Effector CD8-positive, alpha-beta T cell (primary cell): Measurements from ENCODE around the gene PTPRN2.
"Not testable (repeated sequence)": the region's sequence is repeated elsewhere in the genome, so short reads cannot be mapped to it uniquely, and the experiment has no call there.

Experiments
- DNase-seq: peaks from one replicate; lab custom pipeline; 2025; lab: John Stamatoyannopoulos, UW

Gene PTPRN2

DNA sequence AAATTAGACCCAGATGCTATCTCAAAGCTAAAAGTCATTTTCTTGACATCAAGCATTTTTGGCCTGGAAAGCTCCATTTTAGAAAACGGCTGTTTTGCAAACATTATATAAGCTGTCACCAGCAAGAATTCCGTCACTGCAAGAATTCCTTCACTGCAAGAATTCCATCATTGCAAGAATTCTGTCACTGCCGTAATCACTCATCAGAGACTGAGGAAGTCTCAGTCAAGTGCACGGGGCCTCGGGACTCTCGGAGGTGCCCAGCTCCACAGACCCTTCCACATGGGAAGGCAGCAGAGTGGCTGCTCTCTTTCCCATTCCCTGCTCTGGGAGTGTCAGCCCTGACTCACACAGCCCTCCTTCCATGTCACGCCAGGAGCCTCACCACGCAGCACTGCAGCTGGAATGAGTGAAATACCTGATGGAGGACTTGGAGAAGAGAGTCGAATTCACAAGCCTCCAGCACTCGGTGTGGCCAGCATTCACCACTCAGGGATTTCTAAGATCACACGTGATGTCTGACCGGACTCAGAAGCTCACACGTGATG is 168.3 kb downstream of the PTPRN2 start:
- DNase-seq = no peak

DNA sequence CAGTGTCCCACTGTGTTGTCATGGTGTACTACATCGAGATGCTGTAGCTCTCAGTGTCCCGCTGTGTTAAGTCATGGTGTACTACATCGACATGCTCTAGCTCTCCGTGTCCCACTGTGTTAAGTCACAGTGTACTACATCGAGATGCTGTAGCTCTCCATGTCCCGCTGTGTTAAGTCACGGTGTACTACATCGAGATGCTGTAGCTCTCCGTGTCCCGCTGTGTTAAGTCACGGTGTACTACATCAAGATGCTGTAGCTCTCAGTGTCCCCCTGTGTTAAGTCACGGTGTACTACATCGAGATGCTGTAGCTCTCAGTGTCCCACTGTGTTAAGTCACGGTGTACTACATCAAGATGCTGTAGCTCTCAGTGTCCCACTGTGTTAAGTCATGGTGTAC is 169.2 kb downstream of the PTPRN2 start:
- DNase-seq = not testable (repeated sequence)

DNA sequence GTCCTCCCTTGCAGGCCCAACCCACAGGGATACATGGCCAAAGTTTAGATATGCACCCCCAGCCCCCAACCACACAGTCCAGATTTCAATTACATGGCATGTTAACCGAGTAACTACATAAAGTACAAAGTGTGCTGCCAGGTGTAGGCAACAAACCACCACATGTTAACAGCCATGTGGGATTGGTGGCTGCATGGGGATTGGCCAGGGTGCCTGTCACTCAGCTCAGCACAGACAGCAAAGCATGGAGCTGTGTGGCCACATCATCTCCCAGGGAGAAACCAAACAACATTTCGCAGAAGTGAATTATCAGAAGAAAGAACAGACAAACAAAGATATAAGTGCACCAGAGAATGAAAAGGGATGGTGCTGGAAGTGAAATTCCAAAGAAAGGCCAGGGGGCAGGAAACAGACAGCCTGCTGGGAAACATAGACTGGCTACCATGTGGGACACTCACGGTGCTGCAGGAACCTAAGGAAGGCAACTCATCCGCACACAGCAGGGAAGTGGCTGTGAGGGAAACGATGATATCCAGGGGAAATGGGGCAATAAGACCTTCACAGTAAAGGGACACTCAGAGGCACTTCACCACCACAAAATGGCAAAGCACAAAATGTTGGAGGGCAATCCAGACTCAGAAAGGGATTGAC is 171.2 kb downstream of the PTPRN2 start:
- DNase-seq = no peak

DNA sequence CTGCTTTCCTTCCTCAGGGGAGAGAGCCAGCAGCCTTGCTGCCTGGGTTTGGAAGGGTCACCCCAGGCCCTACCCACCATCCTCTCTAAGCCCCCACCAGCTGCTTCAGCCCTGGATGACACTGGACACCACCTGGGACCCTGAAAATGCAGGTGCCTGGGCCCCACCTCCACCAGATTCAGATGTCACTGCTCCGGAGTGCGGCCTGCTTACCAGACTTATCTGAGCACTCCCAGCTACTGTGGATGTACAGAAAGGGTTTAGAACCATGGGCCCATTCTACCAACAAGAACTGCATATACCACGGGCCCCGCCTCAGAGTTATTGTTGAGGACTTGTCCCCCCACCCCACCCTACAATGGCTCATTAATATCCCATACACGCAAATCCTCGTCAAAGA is 172.3 kb downstream of the PTPRN2 start:
- DNase-seq = no peak

DNA sequence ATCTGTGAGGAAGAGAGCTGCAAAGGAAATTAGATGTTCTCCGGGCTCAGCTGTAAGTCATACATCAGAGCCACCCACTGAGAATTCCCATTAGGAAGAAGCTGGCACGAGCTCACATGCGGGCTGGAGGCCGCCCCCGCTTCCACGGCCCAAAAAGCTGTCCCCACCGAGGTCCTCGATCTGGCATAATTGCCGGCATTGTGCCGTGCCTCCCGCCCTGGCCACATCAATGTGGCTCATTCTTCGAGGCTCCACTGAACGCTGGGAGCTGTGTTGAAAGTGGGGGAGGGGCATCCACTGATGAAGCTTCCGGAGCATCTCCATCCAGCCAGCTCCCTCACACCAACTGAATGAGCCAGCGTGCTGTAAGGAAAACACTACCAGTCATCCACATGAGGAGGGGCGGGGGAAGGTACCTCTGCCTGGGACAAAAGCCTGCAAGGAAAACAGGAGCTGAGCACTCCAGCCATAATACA is 173.1 kb downstream of the PTPRN2 start:
- DNase-seq = no peak

DNA sequence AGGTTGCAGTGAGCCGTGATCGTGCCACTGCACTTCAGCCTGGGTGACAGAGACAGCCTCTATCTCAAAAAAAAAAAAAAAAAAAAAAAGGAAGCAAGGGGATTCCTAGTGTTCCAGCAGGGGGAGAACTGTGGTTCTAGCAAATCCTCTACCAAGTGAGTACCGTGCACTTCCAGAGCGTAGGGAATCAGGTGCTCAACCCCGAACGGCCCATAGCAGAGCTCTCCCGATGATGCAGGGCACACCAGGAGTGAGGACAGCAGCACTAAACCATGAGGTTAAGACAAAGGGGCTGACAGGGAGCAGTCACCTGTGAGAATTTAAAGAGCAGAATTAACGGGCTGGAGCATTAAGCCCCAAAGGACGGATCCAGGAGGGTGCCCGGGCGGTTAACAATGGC is 173.6 kb downstream of the PTPRN2 start:
- no peak for DNase-seq

DNA sequence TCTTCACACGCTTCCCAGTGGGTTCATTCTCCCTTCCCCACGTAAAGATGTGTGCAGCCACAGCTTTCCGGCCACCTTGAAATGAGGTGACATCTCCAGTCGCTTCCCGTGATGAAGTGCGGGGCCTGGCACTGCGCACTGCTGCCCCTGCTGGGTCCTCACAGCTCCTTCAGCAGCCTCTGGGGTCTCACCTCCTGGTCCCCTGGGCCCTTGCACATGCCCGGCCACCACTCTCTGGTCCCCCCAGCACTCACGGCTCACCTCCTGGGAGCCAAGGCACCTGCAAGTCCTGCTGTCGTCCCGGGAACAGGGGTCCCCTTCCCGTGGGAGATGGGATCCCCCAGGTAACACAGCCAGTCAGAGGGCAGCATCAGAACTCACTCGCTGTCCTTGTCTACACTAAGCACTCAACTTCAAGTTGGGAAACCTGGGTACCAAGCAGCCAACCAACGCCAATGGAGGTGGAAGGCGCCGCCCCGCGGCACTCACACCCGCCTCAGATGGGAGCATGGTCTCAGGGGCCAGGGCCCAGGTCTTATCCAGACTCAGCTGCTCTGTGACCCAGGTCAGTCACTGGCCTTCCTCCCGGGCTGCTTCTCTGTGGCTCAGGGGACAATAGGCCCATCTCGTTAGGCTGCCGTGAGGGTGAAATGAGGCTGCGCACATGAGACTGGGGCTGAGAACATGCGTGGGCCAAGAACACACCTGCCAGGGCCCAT is 176.2 kb downstream of the PTPRN2 start:
- no peak for DNase-seq

DNA sequence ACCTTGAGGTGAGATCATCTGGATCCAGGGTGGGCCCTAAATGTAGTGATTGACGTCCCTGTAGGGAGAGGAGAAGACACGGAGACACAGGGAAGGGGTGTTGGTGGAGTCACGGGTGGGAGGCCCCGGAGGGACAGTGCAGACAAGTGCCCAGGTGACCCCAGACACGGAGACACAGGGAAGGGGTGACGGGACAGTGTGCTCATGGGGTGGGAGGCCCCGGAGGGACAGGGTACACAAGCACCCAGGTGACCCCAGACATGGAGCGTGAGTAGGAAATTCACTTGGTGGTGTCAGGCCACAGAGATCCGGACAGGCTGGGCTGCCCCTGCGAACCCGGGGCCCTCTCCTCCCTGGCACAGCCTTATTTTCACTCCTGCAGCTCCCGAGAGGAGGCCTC is 176.9 kb downstream of the PTPRN2 start:
- DNase-seq = no peak

DNA sequence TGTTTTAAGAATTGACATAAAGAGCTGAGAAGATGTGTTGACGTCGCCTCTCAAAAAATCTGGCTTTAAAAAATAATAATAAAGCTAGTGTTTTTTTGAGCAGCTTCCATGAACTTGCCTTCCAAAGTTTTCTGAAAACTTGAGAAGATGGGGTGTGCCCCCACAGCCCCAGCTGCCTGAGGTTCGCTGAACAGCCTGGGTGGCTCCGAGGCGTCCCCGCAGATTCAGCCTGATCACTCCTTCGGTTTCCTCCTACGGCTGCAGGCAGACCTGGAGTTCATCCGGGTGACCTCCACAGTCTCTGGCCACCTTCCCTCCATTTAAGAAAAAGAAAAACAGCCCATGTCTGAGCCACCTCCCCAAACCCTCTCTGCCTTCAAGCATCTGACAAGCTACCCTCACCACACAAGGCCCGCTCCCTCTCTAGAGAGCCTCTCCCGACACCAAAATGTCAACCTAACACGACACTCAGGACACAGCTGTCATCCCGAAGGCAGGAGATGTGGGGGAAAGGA is 177.8 kb downstream of the PTPRN2 start:
- no peak for DNase-seq

DNA sequence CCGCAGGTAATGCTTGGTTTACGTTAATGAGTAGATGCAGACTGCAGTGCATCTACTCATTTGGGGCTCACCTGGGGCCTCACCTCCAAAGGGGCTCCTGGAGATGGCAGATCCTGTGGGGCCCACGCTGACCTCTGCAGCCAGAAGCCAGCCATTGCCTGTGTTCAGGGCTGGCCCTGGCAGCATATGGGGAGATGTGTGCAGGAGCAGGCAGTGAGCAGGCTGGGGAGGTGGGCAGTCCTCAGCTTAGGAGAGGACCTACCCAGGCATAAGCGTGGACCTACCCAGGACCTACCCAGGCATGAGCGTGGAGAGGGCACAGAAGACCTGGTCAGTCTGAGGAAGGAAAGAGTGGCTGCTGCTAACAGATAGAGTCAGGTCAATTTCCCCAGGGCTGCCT is 178.5 kb downstream of the PTPRN2 start:
- no peak for DNase-seq

DNA sequence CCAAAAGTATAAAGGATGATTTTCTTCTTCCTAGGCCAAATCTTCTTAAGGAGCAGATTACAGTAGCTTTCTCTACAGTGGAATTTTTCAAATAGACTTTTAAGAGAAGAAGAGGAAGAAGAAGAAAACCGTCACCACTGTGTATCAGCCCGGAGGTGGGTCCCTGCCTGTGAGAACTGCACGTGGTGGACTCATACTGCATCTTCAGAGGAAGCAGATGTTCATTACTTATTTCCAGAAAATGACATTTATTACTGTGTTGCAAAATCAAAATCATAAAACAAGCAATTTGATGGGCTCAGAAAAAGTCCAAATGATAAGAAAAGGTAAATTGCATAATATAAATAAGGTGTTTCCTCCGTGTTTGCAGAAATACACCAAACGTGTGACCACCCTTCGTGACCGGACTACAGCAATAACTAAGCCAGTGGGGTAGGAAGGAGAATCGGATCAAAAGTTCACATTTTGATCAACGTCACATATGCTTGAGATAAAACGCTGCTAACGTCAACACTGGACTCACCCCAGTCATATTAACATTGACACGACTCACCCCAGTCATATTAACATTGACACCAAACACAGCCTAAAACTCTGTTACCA is 179.2 kb downstream of the PTPRN2 start:
- no peak for DNase-seq

DNA sequence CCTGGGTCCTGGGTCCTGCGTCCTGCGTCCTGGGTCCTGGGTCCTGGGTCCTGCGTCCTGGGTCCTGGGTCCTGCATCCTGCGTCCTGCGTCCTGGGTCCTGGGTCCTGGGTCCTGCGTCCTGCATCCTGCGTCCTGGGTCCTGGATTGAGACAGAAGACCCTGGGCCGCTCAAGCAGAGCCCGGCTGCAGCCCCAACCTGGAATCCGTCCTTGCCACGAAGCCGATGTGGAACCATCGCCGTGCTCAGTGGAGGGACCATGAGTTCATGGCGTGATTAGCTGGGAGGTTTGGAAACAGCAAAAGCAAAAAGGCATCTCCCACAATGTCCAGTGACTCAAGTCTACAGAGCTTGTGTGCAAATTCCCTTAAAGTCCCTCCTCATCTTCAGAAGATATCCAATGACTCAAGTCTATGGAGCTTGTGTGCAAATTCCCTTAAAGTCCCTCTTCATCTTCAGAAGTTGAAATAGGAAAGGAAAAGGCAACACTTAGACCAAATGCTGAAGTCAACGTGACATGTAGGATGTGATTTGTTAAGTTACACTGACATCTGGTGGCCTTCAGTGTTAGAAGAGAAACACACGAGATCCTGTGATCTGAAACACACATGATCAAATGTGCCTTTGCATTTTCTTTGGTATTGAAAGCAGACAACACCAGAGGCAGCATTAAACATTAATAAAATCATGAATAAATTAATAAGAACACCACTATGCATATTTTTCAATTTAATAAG is 179.9 kb downstream of the PTPRN2 start:
- no peak for DNase-seq

DNA sequence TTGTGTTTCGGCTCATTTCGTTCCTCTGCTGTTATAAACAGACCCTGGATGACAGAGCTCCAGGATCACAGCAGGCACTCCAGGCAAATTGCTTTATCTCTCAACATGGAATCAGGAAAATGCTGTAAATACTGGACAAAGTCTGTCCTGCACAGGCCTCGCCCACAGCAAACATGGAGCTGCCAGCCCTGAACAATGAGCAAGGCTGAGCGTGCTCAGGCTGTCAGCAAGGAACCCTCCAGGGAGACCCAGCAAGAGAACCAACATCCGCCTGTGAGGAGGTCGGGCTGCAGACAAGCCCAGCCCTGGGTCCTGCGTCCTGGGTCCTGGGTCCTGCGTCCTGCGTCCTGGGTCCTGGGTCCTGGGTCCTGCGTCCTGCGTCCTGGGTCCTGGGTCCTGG is 180.8 kb downstream of the PTPRN2 start:
- no peak for DNase-seq

DNA sequence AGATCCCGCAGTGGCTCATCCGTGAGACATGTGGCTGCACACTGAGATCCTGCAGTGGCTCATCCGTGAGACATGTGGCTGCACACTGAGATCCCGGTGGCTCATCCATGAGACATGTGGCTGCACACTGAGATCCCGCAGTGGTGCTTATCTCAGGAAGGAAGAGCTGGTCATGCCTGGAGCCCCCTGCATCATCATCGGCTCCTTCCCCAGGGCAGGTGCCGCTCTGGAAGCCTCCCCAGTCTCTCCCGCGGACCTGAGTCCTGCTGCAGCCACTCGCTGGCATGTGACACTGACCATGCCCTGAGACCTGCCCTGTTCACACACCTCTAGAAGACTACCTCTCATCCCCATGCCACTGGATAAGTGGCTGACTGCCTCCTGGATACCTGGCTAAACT is 181.3 kb downstream of the PTPRN2 start:
- DNase-seq = no peak

DNA sequence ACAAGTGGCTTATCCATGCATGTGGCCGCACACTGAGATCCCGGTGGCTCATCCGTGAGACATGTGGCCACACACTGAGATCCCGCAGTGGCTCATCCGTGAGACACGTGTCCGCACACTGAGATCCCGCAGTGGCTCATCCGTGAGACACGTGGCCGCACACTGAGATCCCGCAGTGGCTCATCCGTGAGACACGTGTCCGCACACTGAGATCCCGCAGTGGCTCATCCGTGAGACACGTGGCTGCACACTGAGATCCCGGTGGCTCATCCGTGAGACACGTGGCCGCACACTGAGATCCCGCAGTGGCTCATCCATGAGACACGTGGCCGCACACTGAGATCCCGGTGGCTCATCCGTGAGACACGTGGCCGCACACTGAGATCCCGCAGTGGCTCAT is 181.9 kb downstream of the PTPRN2 start:
- not testable (repeated sequence) for DNase-seq

DNA sequence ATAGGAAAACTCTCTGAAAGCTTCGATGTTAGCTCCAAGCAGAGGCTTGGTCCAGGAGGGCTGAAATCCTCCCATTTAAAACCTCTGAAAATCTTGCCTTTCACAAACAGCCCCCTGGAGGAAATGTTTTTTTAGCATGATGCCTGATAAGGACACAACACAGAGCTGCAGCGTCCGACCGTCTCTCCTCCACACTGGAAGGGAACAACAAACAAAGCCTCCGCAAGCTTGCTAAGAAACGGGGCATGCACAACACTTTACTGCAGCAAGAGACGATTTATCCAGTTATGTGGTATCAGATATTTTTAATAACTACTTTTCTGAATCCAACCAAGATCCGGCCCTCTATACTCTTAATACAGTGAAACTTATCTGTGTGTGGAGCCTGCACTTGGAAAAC is 182.3 kb downstream of the PTPRN2 start:
- no peak for DNase-seq

DNA sequence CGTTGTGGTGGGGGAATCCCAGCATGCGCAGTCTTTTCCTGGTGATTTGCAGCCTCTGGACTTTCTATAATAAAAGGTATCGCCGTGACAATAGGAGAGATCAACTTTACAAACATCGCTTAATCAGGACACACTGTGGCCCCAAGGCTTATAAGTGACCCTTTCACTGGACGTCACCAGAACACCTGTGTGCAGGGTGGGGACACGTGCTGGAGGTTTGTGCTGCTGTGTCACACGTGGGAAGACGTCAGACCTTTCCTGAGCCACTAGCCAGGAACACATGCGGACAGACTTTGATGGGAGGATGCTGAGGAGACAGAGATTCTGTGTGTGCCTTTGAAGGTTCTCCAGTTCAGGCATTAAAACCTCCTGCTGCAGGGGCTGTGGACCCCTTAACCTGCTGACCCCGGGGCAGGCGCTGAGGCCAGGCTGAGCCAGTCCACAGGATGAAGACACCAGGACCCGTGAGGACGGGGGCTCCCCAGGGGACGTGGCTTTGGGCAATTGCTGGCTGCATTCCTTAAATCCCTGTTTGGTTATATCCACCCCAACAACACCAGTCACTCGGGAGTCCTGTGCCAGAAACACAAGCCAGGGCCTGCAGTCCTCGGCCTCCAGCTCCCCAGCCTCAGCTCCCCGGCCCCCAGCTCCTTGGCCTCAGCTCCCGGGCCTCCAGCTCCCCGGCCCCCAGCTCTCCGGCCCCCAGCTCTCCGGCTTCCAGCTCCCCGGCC is 183.4 kb downstream of the PTPRN2 start:
- DNase-seq = no peak

DNA sequence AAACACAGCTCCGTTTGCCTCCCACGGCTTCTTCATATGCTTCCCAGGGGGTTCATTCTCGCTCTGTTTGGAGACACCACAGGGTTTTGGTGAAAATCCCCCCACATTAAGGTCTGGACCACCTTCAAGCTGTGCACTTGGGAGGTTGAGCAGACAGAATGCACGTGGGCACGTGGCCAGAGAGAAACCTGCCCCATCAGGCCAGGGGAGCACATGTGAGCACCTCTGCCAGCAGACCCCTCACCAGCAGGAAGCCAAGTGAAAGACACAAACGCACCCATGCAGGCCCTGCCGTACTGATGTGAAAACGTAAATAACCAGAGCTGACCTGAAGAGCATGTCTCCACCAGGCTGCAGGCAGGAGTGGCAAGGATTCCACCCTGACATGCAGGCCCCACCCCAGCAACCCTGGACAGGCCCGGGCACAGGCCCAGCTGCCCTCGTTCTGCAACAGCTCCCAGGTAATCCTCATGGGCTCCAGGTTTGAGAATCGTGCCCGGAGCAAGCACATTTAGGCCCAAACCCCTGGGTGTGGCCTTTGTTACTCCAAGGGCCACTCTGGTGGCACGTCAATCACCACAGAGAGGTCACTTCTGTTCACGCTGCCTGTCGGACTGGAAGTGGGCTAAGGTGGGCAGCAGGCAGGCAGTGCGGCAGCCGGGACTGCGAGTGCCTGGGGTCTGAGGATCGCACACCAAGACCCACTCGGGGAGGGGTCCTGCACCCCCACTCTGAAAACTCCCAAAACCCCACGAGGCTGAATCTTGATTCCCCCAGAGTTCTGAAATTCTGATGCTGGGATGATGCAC is 184.4 kb downstream of the PTPRN2 start:
- DNase-seq = no peak

DNA sequence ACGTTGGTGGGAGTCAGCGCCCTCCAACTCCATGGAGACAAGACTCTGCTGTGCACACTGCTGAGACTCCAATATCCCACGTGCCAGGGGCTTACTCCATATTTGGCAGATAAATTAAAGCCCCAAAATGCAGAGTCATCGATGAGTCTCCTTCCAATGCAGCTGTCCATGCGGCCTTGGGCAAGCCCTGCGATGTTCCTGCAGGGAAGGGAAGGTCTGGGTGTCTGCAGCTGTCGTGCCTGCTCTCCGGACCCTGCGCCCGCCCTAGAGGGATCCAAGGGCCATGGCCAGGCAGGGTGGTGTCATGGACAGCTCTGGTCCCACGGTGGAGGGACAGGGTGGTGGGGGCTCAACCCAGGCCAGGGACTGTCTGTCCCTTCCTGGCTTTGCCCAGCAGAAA is 185.2 kb downstream of the PTPRN2 start:
- no peak for DNase-seq

DNA sequence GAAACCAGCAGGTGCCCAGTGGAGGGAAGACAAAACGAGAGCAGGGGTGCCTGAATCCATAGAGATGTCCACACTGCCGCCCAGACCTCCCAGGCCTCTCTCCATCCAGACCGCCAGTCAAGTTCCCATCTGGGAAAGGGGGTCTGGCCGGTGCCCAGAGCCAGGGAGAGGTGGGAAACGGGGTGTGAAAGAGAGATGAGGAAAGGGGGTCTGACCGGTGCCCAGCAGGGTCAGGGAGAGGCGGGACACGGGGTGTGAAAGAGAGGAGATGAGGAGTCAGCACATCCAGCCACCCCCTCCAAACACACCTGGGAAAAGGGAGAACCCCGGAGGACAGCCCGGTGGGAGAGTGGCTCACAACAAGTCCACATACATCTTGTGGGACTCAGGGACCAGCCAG is 185.8 kb downstream of the PTPRN2 start:
- no peak for DNase-seq

DNA sequence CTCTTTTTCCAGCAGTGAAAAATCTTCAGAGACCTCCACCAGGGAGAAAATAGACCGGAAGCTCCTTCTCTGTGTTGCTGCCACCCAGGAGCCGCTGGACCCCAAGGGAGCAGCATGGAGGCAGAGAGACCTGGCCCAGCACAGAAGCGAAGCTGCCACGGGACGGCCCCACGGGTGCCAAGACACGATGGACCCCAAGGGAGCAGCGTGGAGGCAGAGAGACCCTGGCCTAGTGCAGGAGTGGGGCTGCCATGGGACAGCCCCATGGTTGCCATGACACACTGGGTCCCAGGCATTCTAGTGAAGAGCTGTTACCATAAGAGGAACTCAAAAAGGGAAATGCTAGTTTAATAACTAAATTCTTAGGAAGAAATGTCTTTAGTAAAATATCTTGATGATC is 186.3 kb downstream of the PTPRN2 start:
- no peak for DNase-seq
